GM18868 (cell line): ENCODE measurements around the gene B4GALT3.

Experiments
- ATAC-seq: cut with Tn5 transposase; IDR thresholded peaks from one replicate; pipeline ENCODE4 v1.9.1; 2021; ENCODE audit warnings: mild to moderate bottlenecking, moderate library complexity; ENCODE audit not compliant: unreplicated experiment

Gene B4GALT3

GRCh38 chr1:161188381-161188780, 11.1 kb upstream of the B4GALT3 start:
- no peak for ATAC-seq

- ATAC-seq: no peak
Observed at GRCh38 chr1:161187311-161187710, 10.0 kb upstream of the B4GALT3 start.

GRCh38 chr1:161185732-161186311, 8.5 kb upstream of the B4GALT3 start:
- ATAC-seq: peak; percentile 31

GRCh38 chr1:161185282-161185682, 8.0 kb upstream of the B4GALT3 start:
- ATAC-seq: peak; percentile 64

- peak; percentile 31 for ATAC-seq
Observed at GRCh38 chr1:161182214-161182613, 4.9 kb upstream of the B4GALT3 start.

GRCh38 chr1:161180639-161181038, 3.3 kb upstream of the B4GALT3 start:
- ATAC-seq: no peak

GRCh38 chr1:161179698-161180097, 2.4 kb upstream of the B4GALT3 start:
- ATAC-seq: no peak

GRCh38 chr1:161177936-161178244, 583 bp upstream of the B4GALT3 start:
- ATAC-seq: no peak

GRCh38 chr1:161176468-161177111, 717 bp downstream of the B4GALT3 start:
- ATAC-seq: no peak

- ATAC-seq: no peak
Observed at GRCh38 chr1:161175771-161176453, 1.4 kb downstream of the B4GALT3 start.

GRCh38 chr1:161174911-161175310, 2.4 kb downstream of the B4GALT3 start:
- ATAC-seq: no peak

GRCh38 chr1:161173711-161174110, 3.6 kb downstream of the B4GALT3 start:
- ATAC-seq: no peak

GRCh38 chr1:161172776-161173376, 4.4 kb downstream of the B4GALT3 start:
- no peak for ATAC-seq

- no peak for ATAC-seq
Observed at GRCh38 chr1:161172349-161172748, 5.0 kb downstream of the B4GALT3 start.

- no peak for ATAC-seq
Observed at GRCh38 chr1:161171696-161172095, 5.6 kb downstream of the B4GALT3 start.

GRCh38 chr1:161171191-161171590, 6.1 kb downstream of the B4GALT3 start:
- no peak for ATAC-seq

- ATAC-seq: no peak
Observed at GRCh38 chr1:161168906-161169305, 8.4 kb downstream of the B4GALT3 start.

GRCh38 chr1:161166669-161167548, 10.4 kb downstream of the B4GALT3 start:
- no peak for ATAC-seq

- peak; percentile 95 for ATAC-seq
Observed at GRCh38 chr1:161165742-161166668, 11.3 kb downstream of the B4GALT3 start, which contains the start of gene PPOX. TSS of gene PPOX (plus strand) at chr1:161166426. CDS start at chr1:161166848, 422 bp downstream.
